Right lung (tissue), 5 donors: ENCODE data around the gene IFI16. TPM values are rescaled to one million over a fixed set of nuclear protein-coding genes. Genes with fewer than 3 reads are reported as not detected.

Experiments
- DNase-seq, 2 donors: peaks; one replicate each; pipeline ENCODE4 v3.0.0-alpha.2; 2013
- polyA plus RNA-seq, 5 donors: library from polyadenylated mRNA; unstranded; fragments of 120-200 nt; gene quantifications; one replicate each; pipeline versions ENCODE4 v1.2.1 to v1.2.3, GENCODE V29; 2013; ENCODE audit warnings: inconsistent platforms in 1 of 5, low replicate concordance in 1 of 5; ENCODE audit not compliant: insufficient read length in 5 of 5, insufficient read depth in 1 of 5

The IFI16 gene
- polyA plus RNA-seq, 5 donors: 70.2 to 134 (median 118) TPM

DNA sequence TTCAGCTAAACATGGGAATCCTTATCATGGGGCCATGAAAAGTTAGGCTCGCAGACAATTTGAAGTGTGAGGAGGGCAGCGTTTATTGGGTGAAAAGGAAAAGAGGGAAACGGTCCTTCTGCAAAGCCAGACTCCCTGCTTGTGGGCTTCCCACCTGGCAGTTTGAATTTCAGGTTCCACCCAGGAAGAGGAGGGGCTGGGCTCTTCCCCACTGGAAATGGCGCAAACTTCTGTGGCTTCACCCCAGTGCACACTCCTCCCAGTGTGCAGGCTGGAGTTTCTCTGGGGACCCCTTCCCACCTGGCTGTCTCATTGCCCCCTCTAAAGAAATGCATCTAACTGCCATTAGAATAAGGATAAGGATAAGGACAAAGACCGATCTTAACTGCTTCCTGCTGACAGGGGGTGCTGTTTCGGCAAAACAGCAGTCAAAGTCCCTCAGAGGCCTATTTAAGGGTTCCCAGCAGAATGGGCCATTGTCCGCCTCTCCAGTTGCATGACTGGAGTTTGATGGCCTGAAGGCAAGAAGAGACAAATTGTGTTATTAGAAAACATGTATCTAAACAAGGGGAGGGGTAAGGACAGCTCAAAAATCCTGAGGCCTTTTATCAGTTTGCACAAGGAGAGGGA, 46.5 kb downstream of the IFI16 start:
- DNase-seq: no peak

DNA sequence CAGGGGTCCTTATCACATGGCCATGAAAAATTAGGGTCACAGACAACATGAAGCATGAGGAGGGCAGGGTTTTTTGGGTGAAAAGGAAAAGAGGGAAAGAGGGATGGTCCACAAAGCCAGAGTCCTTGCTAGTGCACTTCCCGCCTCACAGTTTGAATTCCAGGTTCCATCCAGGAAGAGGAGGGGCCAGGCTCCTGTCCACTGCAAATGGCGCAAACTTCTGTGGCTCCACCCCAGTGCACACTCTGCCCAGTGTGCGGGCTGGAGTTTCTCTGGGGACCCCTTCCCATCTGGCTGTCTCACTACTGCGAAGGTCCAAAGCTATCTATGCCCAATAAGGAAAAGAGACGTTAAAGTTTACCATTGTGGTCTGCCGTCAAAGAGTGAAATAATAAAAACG, 49.0 kb downstream of the IFI16 start:
- DNase-seq: no peak

DNA sequence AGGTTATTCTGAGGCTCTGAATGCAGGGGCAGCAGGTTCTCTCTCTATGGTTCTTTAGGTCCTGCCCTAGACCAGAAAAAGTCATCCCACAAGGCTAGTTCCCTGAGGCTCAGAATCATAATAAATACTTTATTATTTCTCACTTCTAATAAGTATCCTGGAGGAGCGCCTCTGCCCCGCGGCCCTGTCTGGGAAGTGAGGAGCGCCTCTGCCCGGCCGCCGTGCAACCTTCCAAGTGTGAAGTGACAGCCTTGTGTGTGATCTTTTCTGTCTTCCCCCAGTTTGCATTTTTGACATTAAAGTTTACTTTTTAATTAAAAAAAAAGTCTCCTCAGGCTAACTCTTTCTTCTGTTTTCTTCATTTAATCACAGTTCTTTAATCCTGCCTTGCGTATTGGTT, 55.4 kb downstream of the IFI16 start:
- no peak for DNase-seq

DNA sequence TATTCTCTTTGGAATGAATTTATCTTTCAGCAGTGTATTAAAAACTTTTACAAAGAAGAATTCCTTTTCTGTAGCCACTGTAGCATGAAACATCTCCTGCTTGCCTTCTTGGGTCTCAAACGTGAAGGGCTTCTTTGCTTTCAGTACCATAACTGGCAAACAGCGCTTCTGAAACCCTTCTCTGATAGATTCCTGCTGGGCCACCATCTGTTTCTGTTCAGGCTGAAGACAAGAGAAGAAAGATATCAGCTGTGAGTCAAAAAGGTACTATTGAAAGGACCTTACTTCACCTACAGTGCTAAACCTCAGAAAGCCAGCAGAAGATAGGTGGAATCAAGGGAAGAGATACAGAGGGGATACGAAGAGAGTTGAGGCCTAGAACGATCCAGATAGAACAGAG, 56.4 kb downstream of the IFI16 start:
- DNase-seq: no peak

DNA sequence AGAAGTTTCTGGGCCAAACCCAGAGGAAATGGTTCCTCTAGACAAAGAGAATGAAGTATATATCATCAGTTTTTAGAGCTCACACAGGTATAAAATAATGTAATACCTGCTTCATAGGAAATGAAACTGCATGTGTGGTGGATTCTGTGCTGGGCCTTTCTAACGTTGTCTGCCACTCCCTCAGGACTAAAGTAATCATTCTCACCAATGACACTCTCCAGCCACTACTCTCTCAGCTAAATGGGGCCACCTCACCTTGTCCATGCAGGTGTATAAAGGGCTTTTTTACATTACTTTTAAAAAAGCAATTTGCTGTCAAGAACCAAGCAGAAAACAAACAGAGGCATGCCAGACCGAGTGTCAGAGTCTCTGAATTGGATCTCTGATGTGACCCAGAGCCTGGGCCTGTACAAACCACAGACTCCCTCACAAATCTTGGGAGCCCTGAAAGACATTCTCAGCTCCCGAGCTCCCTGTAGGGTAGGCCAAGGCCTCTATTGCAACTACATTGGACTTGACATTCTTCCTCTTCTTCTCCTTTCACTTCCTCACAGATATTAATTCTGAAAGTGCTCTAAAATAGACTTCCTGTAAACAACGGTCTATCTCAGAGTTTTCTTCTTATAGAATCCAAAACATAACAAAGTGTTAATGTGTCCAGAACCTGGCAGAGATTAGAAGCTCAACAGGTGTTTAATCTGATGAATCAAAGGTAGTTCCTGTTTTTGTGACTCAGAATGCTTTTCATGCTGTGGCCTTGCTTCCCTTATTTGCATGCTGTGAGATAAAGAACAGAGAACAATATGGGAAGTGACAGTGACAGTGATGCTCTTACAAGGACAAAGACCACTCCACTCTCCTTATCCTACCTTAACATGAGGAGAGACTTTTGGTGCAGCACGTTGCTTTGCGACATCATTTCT, 58.3 kb downstream of the IFI16 start:
- DNase-seq: no peak

DNA sequence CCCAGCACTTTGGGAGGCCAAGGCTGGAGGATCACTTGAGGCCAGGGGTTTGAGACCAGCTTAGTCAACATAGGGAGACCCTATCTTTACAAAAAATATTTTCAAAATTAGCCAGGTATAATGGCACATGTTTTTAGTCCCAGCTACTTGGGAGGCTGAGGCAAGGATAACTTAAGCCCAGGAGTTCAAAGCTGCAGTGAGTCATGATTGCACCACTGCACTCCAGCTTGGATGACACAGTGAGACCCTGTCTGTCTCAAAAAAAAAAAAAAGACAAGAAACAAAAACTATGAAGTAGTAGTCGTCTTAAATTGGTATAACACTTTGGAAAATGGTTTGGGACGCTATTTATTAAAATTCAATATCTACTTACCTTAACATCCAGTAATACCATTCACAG, 59.2 kb downstream of the IFI16 start:
- no peak for DNase-seq

DNA sequence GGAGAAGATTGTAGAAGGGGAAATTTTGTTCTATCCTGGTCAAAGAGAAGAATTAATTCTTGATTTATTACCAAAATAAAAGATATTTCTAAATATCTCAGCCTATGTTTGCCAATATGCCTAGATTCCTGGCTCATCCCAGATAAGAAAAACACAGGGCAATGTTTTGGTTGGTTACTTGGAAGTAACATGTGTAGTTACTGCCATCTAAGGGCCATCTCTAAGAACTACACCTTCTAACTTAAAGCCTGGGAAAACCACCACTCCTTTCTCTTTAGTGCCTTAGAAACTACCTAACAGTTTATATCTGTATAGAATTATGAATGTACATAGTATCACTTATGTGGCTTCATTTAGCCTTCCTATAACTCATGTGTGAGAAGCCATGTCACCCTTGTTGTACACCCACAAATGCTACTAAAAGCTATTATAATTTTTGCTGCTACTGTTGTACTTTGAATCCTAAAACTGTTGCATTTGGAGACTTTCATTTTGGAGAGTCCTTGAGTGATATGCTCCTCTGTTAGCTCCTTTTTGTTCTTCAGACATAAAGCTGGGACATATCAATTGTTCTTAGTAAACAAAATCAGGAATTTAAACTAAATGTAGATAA, 62.4 kb downstream of the IFI16 start:
- DNase-seq: peak; percentile 11 to 30

DNA sequence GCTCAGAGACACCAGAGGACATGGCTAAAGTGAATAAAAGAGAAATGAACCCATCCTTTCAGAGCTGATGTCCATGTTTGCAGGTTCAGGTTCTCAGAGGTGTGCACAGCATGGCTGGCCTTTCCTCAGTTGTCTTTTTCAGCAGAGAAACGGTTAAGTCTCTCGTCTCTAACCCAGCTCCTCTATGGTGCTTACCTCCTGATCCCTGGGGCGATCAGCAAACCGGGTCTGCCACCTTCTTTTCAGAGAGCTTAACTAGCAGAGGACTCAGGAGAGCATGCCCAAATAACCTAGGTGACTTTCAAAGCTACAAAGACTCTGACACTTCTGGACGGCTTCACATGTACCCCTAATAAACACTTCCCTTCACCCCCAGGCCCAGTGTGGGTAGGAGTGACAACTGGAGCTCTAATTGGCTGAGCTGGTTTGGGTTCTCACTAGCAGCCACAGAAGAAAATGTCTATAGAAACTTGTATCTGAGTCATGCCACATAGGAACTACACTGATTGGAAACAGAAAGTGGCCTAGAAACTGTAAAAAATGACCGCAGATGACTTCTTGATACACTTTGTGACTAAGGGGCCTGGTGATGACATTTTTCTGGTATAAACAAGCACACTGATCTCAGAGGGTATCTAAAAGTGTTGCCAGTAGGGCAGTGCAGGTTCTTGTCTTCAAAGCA, 66.9 kb downstream of the IFI16 start, which contains the start of gene AIM2:
AIM2 (minus strand) TSS at position 329 of the 682 bp plus-strand sequence. CDS start 3,267 bp downstream, outside the sequence.
- no peak for DNase-seq

DNA sequence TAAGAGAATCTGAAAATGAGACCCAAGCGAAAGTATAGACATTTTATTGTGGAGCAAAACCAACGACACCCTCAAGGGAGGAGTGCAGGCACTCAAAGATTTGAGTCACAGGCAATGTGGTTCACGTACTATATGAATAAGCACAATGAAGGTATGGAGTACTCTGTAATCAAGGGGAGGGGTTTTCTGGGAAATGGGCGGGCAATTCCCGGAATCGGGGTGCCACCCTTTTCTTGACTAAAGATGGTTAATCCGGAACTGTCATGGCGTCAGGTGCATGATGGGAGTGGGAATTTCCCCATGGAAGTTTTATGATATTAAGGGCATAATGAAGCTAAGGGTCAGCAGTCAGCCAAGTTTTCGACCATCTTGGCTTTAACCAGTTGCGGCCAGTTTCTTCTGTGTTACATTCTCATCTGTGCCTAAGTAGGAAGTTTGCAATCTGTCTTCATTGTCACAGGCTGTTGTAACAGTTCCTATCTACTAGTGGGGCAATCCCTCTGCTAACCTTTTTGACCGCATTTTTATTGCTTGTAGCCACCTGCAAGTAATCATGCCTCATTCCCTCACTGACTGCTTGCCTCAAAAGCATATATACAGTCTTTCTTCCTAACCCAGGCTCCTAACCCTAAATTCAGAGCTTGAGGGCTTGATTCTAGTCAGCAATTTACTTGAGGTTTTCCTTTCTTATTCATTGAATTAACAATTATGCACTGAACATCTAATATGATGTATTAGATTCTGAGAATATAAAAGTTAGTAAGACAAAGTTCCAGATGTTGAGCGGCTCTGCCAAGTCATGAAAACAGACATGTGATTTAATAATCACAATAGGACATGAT, 67.6 kb downstream of the IFI16 start:
- DNase-seq: no peak

DNA sequence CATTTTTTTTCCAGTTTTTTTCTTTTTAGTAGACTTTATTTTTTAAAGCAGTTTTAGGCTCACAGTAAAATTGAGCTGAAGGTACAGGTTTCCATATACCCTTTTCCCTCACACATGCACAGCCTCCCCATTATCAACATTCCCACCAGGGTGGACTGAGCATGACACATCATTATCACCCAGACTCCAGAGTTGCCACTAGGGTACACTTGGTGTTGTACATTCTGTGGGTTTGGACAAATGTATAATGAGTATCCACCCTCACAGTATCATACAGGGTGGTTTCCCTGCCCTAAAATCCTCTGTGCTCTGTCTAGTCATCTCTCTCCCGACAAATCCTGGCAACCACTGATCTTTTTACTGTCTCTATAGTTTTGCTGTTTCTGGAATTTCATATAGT, 69.8 kb downstream of the IFI16 start:
- DNase-seq: no peak

DNA sequence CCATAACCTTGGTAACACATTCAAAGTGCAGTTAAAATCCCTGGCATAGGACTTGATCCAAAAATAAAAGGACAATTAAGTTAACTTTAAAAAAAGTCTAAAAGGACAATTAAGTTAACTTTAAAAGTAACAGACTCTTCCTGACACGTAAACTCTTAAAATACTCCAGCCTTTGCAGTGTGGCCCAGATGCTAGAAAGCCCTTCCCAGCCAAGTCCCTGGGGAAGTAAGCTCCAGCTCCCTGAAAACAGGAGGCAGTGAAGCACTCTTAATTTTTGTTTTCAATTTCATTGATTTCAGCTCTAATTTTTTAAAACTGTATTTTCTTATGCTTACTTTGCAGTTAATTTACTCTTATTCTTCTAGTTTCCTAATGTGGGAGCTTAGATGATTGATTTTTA, 71.9 kb downstream of the IFI16 start:
- no peak for DNase-seq

DNA sequence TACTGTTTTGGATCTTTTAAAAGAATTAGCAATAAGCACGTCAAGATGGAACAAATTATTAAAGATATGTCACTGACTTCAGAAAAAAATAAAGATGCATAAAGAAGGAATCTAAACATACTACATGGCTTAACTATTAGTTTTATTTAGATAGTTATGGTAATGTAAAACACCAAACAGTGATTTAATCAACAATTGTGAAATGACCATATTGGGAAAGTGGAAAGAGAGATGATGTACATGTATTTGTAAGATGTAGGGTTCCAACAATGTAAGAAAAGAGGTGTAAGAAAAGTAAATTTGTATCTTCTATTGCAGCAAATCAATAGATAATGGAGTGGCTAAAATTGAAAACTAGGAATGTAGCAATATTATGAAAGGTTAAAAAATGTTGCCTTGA, 73.3 kb downstream of the IFI16 start:
- no peak for DNase-seq

DNA sequence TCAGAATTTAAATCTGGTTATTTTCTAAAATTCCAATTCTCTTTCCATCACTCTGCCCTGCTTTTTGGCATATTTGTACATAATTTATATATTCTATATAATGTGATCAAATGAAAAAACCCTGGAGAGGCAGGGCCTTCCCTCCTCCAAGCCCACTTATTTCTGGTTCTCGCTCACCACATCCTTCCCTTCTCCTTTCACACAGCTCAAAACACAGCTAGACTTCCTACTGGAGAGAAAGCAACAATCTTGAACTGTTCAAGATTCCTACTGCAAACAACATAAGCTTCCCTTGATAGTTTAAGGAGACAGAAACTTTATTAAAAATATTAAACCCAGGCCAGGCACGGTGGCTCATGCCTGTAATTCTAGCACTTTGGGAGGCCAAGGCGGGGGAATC, 74.4 kb downstream of the IFI16 start:
- no peak for DNase-seq

DNA sequence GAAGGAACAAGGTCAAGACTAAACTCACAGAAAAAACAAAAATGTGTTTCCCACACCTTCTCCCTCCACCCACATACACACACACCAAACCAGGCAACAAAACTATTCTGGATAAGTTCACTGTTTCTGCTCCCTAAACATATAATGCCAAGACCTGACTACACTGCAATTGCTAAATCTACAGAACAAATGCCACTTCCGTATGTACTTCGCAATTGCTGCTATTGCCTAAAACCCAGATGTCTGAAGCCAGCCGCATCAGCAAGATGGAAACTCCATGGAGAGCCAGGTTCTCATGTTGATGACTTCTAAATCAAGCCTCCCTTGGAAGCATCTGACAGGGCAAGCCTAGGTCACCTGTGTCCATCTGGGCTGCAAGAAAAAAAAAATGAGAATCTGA, 75.2 kb downstream of the IFI16 start:
- no peak for DNase-seq

DNA sequence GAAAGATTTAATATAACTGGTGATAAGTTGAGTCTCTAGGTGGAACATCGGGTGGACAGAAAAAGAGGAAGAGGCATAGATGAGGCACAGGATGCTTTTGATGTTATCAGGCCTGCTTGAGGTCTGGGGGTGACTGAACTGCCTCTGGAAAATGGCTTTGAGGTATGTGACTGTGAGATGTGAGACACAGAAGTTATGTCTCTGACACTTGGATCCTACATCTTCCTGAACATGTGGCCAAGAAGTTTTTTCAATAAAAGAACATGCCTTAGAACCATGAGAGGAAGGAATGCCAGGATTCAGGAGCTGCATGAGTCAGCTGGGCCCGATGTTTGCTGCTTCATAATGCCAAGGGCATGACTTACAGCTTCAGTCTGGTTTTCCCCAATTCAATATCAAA, 78.3 kb downstream of the IFI16 start:
- DNase-seq: no peak

DNA sequence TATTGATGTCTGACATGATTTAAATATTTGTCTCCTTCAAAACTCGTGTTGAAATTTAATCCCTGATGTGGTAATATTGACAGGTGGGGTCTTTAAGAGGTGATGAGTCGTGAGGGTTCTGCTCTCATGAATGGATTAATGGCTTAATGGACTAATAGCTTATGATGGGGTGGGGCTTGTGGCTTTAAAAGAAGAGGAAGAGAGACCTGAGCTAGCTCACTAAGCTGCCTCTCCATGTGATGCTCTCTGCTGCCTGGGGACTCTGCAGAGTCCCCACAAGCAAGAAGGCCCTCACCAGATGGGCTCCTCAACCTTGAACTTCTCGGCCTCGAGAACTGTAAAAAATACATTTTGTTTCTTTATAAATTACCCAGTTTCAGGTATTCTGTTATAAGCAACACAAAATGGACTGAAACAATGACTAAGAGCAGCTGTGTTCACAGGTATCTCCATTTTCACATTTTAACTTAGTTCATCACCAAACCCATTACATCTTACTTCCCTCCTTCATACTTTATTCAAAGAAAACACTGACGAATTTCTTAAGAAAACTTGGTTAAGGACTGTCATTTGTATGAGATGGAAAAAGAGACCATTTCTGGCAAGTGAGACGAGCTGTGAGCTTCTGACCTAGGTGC, 79.0 kb downstream of the IFI16 start:
- no peak for DNase-seq

DNA sequence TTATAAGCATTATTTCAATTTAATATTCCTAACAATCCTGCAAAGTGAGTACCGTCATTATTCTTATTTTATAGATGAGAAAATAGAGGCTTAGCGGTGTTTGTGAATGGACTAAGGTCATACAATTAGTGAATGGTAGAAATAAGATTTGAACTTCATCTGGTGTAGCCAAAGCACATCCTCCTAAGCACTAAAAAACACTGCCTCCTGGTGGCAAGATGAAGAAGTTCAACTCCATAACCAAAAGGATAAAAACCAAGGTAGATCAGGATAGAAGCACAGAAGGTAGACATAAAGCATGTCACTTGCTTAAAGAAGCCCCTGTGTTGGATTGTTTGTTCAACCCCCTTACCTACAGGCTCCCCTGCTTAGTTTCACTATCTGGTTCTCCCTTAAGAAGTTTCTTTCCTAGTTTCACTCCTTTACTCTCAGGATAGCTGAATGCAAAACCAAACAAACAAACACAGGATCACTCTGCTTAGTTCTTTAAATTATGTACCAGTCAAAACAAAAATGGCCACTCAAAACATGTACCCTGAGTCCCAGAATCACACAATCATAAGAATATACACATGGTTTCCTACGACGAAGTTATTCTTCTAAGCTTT, 79.6 kb downstream of the IFI16 start:
- DNase-seq: no peak

DNA sequence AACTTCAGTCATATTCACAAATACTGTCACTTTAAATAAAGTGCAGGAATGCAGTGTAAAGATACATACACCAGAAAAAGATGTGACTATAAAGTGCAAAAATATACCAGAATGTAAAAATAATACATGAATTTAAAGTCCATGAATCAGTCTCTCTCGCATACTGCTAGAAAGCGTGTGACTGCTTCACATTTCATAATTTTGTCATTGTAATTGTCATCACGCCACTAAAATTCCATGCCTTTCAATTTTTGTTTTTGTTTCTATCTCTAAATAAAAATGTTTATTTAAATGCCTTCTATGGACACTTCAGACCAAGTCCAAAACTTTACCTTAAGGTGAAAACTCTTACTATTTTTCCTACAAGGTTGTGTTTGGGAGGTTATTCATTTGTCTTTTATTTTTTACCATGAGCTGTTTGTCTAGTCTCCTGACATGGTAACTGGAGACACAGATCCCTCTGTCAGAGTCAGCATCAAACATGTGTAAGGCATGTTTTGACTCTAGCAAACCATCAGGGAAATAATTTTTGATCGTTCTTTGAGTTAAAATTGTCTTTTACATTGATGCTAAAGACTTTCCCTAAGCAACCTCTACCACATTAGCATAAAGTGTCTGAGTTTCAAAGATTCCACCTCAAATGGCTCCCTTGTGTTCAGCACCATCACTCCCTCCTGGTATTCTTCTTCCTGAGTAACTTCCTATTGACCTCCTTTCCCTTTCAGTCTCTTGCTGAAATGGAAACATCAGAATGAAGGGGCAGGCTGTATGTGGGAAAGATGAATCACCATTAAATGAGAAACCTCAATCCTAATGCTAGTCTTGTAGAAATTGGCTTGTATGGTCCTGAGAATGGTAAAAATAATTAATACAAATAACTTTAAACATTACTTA, 80.8 kb downstream of the IFI16 start:
- DNase-seq: no peak

DNA sequence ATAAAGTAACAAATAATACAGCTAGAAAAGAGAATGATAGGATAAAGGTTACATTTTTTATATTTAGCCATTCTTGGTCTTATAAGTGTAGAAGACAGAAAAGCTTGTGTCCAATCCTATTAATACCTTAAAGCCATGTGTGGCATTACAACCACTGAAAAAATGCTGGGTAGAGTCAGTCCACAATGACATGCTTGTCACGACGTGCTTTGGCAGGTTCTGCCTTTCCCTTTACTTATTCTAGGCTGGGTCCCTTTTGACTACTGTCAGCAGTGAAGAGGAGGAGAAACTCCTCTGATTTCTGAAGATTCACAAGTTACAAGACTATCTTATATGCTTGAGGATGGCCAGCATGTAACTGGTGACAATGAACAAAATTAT, 81.5 kb downstream of the IFI16 start:
- DNase-seq: no peak
